H1 (cell line): ENCODE measurements around the gene OR10P1. TPM values are rescaled to one million over a fixed set of nuclear protein-coding genes. Genes with fewer than 3 reads are reported as not detected.

ENCODE experiments used
- CTCF ChIA-PET: fragments of 300-600 bp; sonication (Branson Sonifier 250); formaldehyde crosslinking; loops from one replicate; lab custom pipeline; 2021; ENCODE audit not compliant: partially characterized antibody; lab: Charles Lee
- POLR2A ChIA-PET: fragments of 300-600 bp; sonication (Branson Sonifier 250); formaldehyde crosslinking; loops from one replicate; lab custom pipeline; 2021; ENCODE audit warnings: inconsistent platforms; ENCODE audit not compliant: partially characterized antibody; lab: Charles Lee
- DNase-seq, 2 experiments: peaks; one replicate each; pipeline versions ENCODE4 v3.0.0 to v3.0.0-alpha.2; 2010 to 2022; ENCODE audit warnings: low spot score in 2 of 2, low read depth in 1 of 2, mixed read lengths in 1 of 2
- FAIRE-seq: peaks from 2 replicates; lab custom pipeline; 2011; peaks lifted over from hg19 to GRCh38; lab: Jason Lieb, UNC
- H2AFZ ChIP-seq: 2 replicates; pipeline ENCODE4 v1.8.1; 2012; ENCODE audit warnings: low read length, inconsistent platforms
- H2AK5ac ChIP-seq: 2 replicates; pipeline ENCODE4 v1.6.1; 2013; ENCODE audit warnings: low read depth, low read length
- H2BK120ac ChIP-seq: replicated peaks from 2 replicates; pipeline ENCODE3; 2013; ENCODE audit warnings: low read depth, low read length, inconsistent platforms
- H2BK12ac ChIP-seq: 2 replicates; pipeline ENCODE4 v1.6.1; 2013; ENCODE audit warnings: low read depth, low read length
- H2BK15ac ChIP-seq: 2 replicates; pipeline ENCODE4 v1.6.1; 2013; ENCODE audit warnings: low read length
- H2BK20ac ChIP-seq: 2 replicates; pipeline ENCODE4 v1.6.1; 2013; ENCODE audit warnings: low read length
- H2BK5ac ChIP-seq: 2 replicates; pipeline ENCODE4 v1.6.1; 2013; ENCODE audit warnings: low read depth, low read length
- H3K14ac ChIP-seq: 2 replicates; pipeline ENCODE4 v1.6.1; 2013; ENCODE audit warnings: inconsistent platforms; ENCODE audit not compliant: insufficient read length
- H3K18ac ChIP-seq: 2 replicates; pipeline ENCODE4 v1.6.1; 2013; ENCODE audit warnings: low read length; ENCODE audit errors: extremely low read depth
- H3K23ac ChIP-seq: 2 replicates; pipeline ENCODE4 v1.6.1; 2013; ENCODE audit warnings: inconsistent platforms; ENCODE audit not compliant: insufficient read length
- H3K23me2 ChIP-seq: 2 replicates; pipeline ENCODE4 v1.6.1; 2013; ENCODE audit warnings: low read depth, low read length
- H3K27ac ChIP-seq: 2 replicates; pipeline ENCODE4 v1.6.1; 2011; ENCODE audit warnings: low read depth, low read length, inconsistent platforms
- H3K27me3 ChIP-seq, 4 experiments: replicated peaks in 1 of 4; 1 replicate in 1 of 4; 2 replicates in 3 of 4; pipeline versions ENCODE4 v1.6.1 to v1.8.1; 2011 to 2013; ENCODE audit warnings: low read length in 3 of 4, mild to moderate bottlenecking in 3 of 4, inconsistent platforms in 2 of 4, mixed read lengths in 2 of 4, moderate library complexity in 1 of 4; ENCODE audit not compliant: control insufficient read depth in 3 of 4, insufficient read depth in 3 of 4; ENCODE audit errors: extremely low read depth in 1 of 4
- H3K36me3 ChIP-seq, 4 experiments: 2 replicates each; pipeline versions ENCODE4 v1.6.1 to v1.8.1; 2011 to 2013; ENCODE audit warnings: mild to moderate bottlenecking in 4 of 4, low read length in 3 of 4, moderate library complexity in 2 of 4, control low read depth in 1 of 4, inconsistent platforms in 1 of 4; ENCODE audit not compliant: insufficient read depth in 4 of 4, control insufficient read depth in 2 of 4
- H3K4ac ChIP-seq: replicated peaks from 2 replicates; pipeline ENCODE3; 2013; ENCODE audit warnings: low read length, low read depth, mixed read lengths, inconsistent platforms; ENCODE audit not compliant: insufficient read length
- H3K4me1 ChIP-seq, 4 experiments: replicated peaks in 1 of 4; 1 replicate in 1 of 4; 2 replicates in 3 of 4; pipeline versions ENCODE4 v1.6.1 to v1.8.1; 2011 to 2013; ENCODE audit warnings: low read length in 3 of 4, inconsistent platforms in 2 of 4, mixed read lengths in 1 of 4; ENCODE audit not compliant: insufficient read depth in 4 of 4, control insufficient read depth in 3 of 4
- H3K4me2 ChIP-seq, 2 experiments: 2 replicates each; pipeline versions ENCODE4 v1.6.1 to v1.8.1; 2011 to 2013; ENCODE audit warnings: low read depth in 2 of 2, low read length in 2 of 2, control low read depth in 1 of 2, inconsistent platforms in 1 of 2, mild to moderate bottlenecking in 1 of 2; ENCODE audit not compliant: insufficient read depth in 1 of 2
- H3K4me3 ChIP-seq, 4 experiments: fragments of 200-600, 300-600 bp in 1 of 4; sonication (generic), shearing (Covaris generic), sonication (Bioruptor Twin) in 1 of 4; 2 replicates each; pipeline versions ENCODE4 v1.5.1 to v1.8.1; 2011 to 2016; ENCODE audit warnings: low read length in 4 of 4, low read depth in 3 of 4, control low read depth in 2 of 4, inconsistent platforms in 2 of 4, mild to moderate bottlenecking in 2 of 4, mixed read lengths in 1 of 4, moderate library complexity in 1 of 4; ENCODE audit not compliant: insufficient read depth in 2 of 4; ENCODE audit errors: extremely low read depth in 1 of 4
- H3K56ac ChIP-seq: replicated peaks from 2 replicates; pipeline ENCODE3; 2013; ENCODE audit warnings: low read depth, mild to moderate bottlenecking, mixed read lengths, low read length, inconsistent platforms; ENCODE audit not compliant: insufficient read length
- H3K79me1 ChIP-seq: 2 replicates; pipeline ENCODE4 v1.6.1; 2013; ENCODE audit warnings: low read depth, low read length, control low read depth
- H3K79me2 ChIP-seq, 2 experiments: 2 replicates each; pipeline versions ENCODE4 v1.6.1 to v1.8.1; 2012 to 2013; ENCODE audit warnings: low read length in 2 of 2, mild to moderate bottlenecking in 2 of 2, inconsistent platforms in 1 of 2; ENCODE audit not compliant: insufficient read depth in 2 of 2, control insufficient read depth in 1 of 2
- H3K9ac ChIP-seq, 4 experiments: replicated peaks in 1 of 4; 1 replicate in 1 of 4; 2 replicates in 3 of 4; pipeline versions ENCODE4 v1.6.1 to v1.8.1; 2011 to 2013; ENCODE audit warnings: low read depth in 3 of 4, low read length in 3 of 4, control low read depth in 2 of 4, mild to moderate bottlenecking in 2 of 4, moderate library complexity in 2 of 4, inconsistent platforms in 1 of 4; ENCODE audit errors: extremely low read depth in 1 of 4
- H3K9me3 ChIP-seq, 2 experiments: 2 replicates each; pipeline versions ENCODE4 v1.6.1 to v1.8.1; 2012 to 2013; ENCODE audit warnings: mild to moderate bottlenecking in 2 of 2, moderate library complexity in 2 of 2, control low read depth in 1 of 2, inconsistent platforms in 1 of 2, low read depth in 1 of 2, low read length in 1 of 2, mixed read lengths in 1 of 2; ENCODE audit not compliant: insufficient read depth in 2 of 2
- H4K20me1 ChIP-seq, 2 experiments: replicated peaks in 1 of 2; 2 replicates each; pipeline versions ENCODE3 to v1.8.1; 2011 to 2013; ENCODE audit warnings: inconsistent platforms in 2 of 2, low read length in 2 of 2, mild to moderate bottlenecking in 1 of 2; ENCODE audit not compliant: insufficient read depth in 2 of 2, control insufficient read depth in 1 of 2
- H4K5ac ChIP-seq: 2 replicates; pipeline ENCODE4 v1.6.1; 2013; ENCODE audit warnings: low read length, low read depth, mixed read lengths, inconsistent platforms; ENCODE audit not compliant: insufficient read length
- H4K8ac ChIP-seq: 2 replicates; pipeline ENCODE4 v1.8.0; 2013; ENCODE audit warnings: mild to moderate bottlenecking, moderate library complexity, low read length, inconsistent platforms; ENCODE audit not compliant: insufficient read depth; ENCODE audit errors: extremely low read depth
- H4K91ac ChIP-seq: replicated peaks from 2 replicates; pipeline ENCODE3; 2013; ENCODE audit warnings: low read length, mixed read lengths, inconsistent platforms; ENCODE audit not compliant: insufficient read length
- HDAC2 ChIP-seq, 2 experiments: fragments of 300-600 bp in 1 of 2; sonication (generic) in 1 of 2; IDR thresholded peaks; 2 replicates each; pipeline ENCODE4 v1.6.1; 2011 to 2012; ENCODE audit warnings: low read depth in 2 of 2, low read length in 2 of 2, mild to moderate bottlenecking in 2 of 2, moderate library complexity in 2 of 2, borderline replicate concordance in 1 of 2, inconsistent platforms in 1 of 2
- SIN3A ChIP-seq, 2 experiments: IDR thresholded peaks in 1 of 2; conservative IDR thresholded peaks in 1 of 2; 2 replicates each; pipeline ENCODE4 v1.6.1; 2011 to 2012; ENCODE audit warnings: low read length in 2 of 2, improper control_type of control experiment in 1 of 2, low read depth in 1 of 2, mild to moderate bottlenecking in 1 of 2
- SIX5 ChIP-seq: IDR thresholded peaks from 2 replicates; pipeline ENCODE4 v1.6.1; 2011; ENCODE audit warnings: mild to moderate bottlenecking, low read depth, low read length
- TAF1 ChIP-seq: IDR thresholded peaks from 2 replicates; pipeline ENCODE4 v1.6.1; 2011; ENCODE audit warnings: mild to moderate bottlenecking, low read depth, low read length
- WGBS, 2 experiments: shearing (Covaris generic) in 1 of 2; methylation state at CpG; one replicate each; pipeline versions ENCODE4 v1.1.6 to v1.1.7; 2013 to 2015; ENCODE audit warnings: low lambda C conversion rate in 2 of 2, mixed read lengths in 2 of 2, inconsistent platforms in 1 of 2, low coverage in 1 of 2, missing lambda C conversion rate in 1 of 2; ENCODE audit not compliant: insufficient replicate concordance in 2 of 2, insufficient coverage in 1 of 2, insufficient read length in 1 of 2; ENCODE audit errors: extremely low coverage in 1 of 2, missing lambda C conversion rate in 1 of 2; 5-methylcytosine and 5-hydroxymethylcytosine counted together
- polyA plus RNA-seq, 7 experiments: library from polyadenylated mRNA; depleted of rRNA in 3 of 7; stranded (reverse) in 5 of 7; unstranded in 2 of 7; fragments of >200 nt in 5 of 7; fragments of 200-250 nt in 2 of 7; gene quantifications; 1 replicate in 5 of 7; 2 replicates in 1 of 7; 4 replicates in 1 of 7; pipeline versions ENCODE4 v1.2.1 to v1.2.3, GENCODE V29; 2011 to 2013; ENCODE audit warnings: missing spikeins in 2 of 7, mixed read lengths in 2 of 7
- total RNA-seq: library from RNA; stranded (reverse); fragmentation: NEBNext Ultra II Directional; extraction: Animal tissue kit (Norgen Biotek cat#: 25700); gene quantifications from 2 replicates; pipeline ENCODE4 v1.2.1, GENCODE V29; 2021

Gene OR10P1
- total and polyA plus RNA-seq, 2 of the 8 experiments (the other 6 are each of a cell fraction or from before 2014, with no cell fraction given) = not detected

DNA sequence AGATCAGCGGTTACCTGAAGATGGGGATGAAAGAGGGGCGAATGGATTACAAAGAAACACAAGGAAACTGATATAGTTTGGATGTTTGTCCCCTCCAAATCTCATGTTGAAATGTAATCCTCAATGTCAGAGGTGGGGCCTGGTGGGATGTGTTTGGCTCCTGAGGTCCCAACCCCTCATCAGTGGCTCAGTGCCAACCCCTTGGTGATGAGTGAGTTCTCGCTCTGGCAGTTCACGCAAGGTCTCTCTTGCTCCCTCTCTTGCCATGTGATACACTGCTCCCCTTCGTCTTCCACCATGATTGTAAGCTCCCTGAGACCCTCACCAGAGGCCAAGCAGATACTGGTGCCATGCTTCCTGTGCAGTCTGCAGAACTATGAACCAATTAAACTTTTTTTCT is 43.0 kb downstream of the OR10P1 start:
- Histone ChIP-seq H2BK15ac (no peak overlapping the region), H4K91ac (no peak overlapping the region), H3K23me2 (no peaks in the 10 kb centered on the region), H3K56ac (no peak overlapping the region), H4K20me1 (no peaks in the 10 kb centered on the region), H3K4me2 (no peak overlapping the region), H4K8ac (no peak overlapping the region), H3K4me3 (no peak overlapping the region), H3K36me3 (no peaks in the 10 kb centered on the region), H2BK120ac (no peak overlapping the region), H3K9me3 (no peaks in the 10 kb centered on the region), H2BK12ac (0 out of 2 replicates have a peak overlapping the region, but pooled peaks have one; percentile 68), H2BK20ac (no peak overlapping the region), H3K4ac (no peak overlapping the region), H3K79me1 (no peaks in the 10 kb centered on the region), H3K27me3 (no peaks in the 10 kb centered on the region), H3K79me2 (no peaks in the 10 kb centered on the region), H2AFZ (no peak overlapping the region), H2AK5ac (no peak overlapping the region), H4K5ac (no peak overlapping the region), H2BK5ac (no peak overlapping the region), H3K4me1 (peaks cover 0 to 12% (median 5%) of the 10 kb centered on the region in 4 experiments; a peak in 4 of 7 replicates), H3K9ac (no peak overlapping the region), H3K23ac (no peak overlapping the region), H3K18ac (no peak overlapping the region), H3K27ac (no peak overlapping the region), H3K14ac (no peak overlapping the region)
- no peak for FAIRE-seq
- WGBS, 2 experiments = 83% methylated on average over 5 of the region's 5 CpGs; no CpG with 5 or more reads in 1 of the 2 experiments
- CTCF ChIA-PET = no interaction called here
- no peak for DNase-seq
- POLR2A ChIA-PET = no interaction called here
- TF ChIP-seq SIN3A (conservative IDR thresholded peaks at IDR 0.05 in 1 of 2, IDR thresholded peaks at IDR 0.05 in 1 of 2; ENCODE audit: low read depth in 1 of 2, low read length in 2 of 2) = no peak
- TF ChIP-seq TAF1 = no peak
- no peak for TF ChIP-seq SIX5
- TF ChIP-seq HDAC2 (IDR thresholded peaks at IDR 0.05; ENCODE audit: borderline replicate concordance in 1 of 2, low read depth in 2 of 2, low read length in 2 of 2) = no peak
